Ishikawa (cell line): Measurements from ENCODE around the gene SGPP2.

Experiments
- CEBPB ChIP-seq: IDR thresholded peaks from 2 replicates; pipeline ENCODE4 v1.6.1; 2012
- FOXM1 ChIP-seq: IDR thresholded peaks from 2 replicates; pipeline ENCODE4 v1.6.1; 2012; ENCODE audit warnings: low read depth, borderline replicate concordance
- MAX ChIP-seq: IDR thresholded peaks from 2 replicates; pipeline ENCODE4 v1.6.1; 2012
- TAF1 ChIP-seq: IDR thresholded peaks from 2 replicates; pipeline ENCODE4 v1.6.1; 2012; ENCODE audit warnings: low read depth, mild to moderate bottlenecking
- TEAD4 ChIP-seq: IDR thresholded peaks from 2 replicates; pipeline ENCODE4 v1.6.1; 2012
- YY1 ChIP-seq: IDR thresholded peaks from 2 replicates; pipeline ENCODE4 v1.6.1; 2012; ENCODE audit warnings: low read depth

GRCh38 chr2:222544661-222545060, 120.3 kb downstream of the SGPP2 start:
- TF ChIP-seq MAX (no peak), YY1 (no peak), TAF1 (no peak), FOXM1 (no peak), TEAD4 (no peak), CEBPB (no peak)
